HL-60/S4 treated with retinoic acid at 250 ng/mL for 4 days and 3 days (cell line): ENCODE data around the gene TNNC2.
"Not testable (repeated sequence)": the region's sequence is repeated elsewhere in the genome, so short reads cannot be mapped to it uniquely, and the experiment has no call there.

Source experiments
- in situ Hi-C: fragments of 300-500 bp; cut with MboI; formaldehyde crosslinking; loops from 2 replicates; pipeline ENCODE4 v1.7.0; 2022; ENCODE audit warnings: low sequenced_read_pairs

Gene TNNC2

GRCh38 chr20:45848969-45849582 is 22.0 kb upstream of the TNNC2 start:
- in situ Hi-C loops, result no loop called here

GRCh38 chr20:45848421-45848820 is 21.3 kb upstream of the TNNC2 start:
- in situ Hi-C loops, result no loop called here

- in situ Hi-C loops, result no loop called here
Observed at GRCh38 chr20:45845452-45845851, 18.3 kb upstream of the TNNC2 start.

- in situ Hi-C loops, result no loop called here
Observed at GRCh38 chr20:45843506-45843905, 16.4 kb upstream of the TNNC2 start.

- in situ Hi-C loops, result no loop called here
Observed at GRCh38 chr20:45842169-45842812, 15.2 kb upstream of the TNNC2 start.

DNA sequence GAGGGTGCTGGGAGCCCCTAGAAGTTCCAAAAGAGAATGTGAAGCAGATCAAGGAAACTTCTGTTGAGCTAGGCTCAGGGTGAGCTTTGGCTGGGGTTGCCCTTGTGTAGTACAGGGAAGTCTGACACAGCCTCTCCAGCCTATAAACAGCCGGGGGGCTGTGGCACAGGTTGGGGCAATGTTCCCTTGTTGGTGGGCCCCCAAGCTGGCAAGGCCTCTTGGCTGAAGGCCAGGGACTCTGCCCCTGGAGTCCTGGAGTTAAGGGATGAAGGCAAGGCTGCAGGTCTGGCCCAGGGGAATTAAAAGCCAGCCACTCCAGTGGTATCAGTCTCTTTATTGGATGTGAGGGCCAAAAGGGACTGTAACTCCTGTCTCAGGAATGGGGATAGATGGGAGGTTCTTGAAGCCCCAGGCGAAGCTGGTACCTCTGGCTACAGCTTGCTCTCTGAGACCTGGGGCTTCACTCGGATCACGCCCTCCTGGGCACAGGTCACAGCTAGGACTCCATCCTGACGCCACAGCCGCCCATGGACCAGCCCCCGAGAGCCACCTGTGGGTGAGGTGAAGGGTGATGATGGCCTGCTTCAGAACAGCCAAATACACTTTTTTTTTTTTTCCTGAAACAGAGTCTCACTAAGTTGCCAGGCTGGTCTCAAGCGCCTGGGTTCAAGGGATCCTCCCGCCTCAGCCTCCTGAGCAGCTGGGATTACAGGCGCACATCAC is 14.5 kb upstream of the TNNC2 start:
- in situ Hi-C loops, result no loop called here

GRCh38 chr20:45840700-45841198 is 13.6 kb upstream of the TNNC2 start:
- in situ Hi-C loops, result no loop called here

GRCh38 chr20:45836841-45837240 is 9.7 kb upstream of the TNNC2 start:
- in situ Hi-C loops, result no loop called here

- in situ Hi-C loops, result no loop called here
Observed at GRCh38 chr20:45835825-45836224, 8.7 kb upstream of the TNNC2 start.

DNA sequence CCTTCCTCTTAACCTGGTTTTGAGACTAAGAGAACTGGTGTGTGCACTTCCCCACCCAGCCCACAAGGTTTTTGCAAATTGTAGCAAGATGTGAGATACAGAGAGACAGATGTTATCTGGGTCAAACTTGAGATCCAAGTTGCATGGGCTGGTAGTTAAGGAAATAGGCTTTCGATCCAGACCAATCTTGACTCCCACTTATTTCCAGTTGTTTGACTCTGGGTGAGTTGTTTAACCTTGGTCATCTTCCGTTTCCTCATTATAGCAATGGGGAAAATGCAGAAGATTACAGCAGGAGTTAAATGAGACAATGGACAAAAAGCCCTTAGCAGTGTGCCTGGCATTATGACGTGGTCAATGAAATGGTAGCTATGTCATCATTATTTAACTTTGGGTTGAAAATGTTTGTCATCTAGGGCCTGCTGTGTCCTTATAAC is 8.2 kb upstream of the TNNC2 start:
- in situ Hi-C loops, result no loop called here

- in situ Hi-C loops, result no loop called here
Observed at GRCh38 chr20:45834797-45835161, 7.7 kb upstream of the TNNC2 start.

DNA sequence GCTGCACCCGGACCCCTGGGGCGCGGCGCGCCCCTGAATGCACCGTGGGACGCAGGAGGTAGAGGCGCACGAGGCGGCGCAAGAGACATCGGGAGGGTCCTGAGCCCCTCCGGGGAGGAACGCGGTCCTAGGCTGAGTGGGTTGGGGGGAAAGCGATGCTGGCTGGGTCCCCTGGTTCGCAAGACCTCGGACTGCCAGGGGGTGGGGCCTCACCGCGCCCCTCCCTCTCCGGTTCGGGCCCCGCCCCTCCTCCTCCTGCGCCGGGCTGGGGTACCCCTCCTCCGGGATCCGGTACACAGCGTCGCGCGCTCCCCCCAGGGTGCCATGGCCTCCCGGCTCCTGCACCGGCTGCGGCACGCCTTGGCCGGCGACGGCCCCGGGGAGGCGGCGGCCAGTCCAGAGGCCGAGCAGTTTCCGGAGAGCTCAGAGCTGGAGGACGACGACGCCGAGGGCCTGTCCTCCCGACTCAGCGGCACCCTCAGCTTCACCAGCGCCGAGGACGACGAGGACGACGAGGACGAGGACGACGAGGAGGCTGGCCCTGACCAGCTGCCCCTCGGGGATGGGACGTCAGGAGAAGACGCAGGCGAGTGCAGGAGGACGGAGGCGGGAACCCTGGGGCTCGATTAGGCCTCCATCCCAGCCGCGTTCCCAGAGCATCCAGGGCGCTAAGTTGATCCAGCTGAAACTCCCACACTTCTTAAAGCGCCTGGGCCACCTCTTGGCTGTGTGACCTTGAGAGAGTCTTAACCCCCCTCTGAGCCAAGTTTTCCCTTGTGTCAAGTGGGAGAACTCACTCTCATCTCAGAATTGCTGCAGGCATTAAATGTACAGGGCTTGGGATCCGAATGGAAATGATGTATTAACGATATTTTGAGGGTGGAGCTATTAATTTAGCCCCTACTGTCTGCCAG is 7.0 kb upstream of the TNNC2 start:
- in situ Hi-C loops, result no loop called here

GRCh38 chr20:45833030-45833882 is 6.1 kb upstream of the TNNC2 start, which contains the start of gene SNX21:
Gene SNX21, plus strand, starts transcription at chr20:45833799. Its CDS starts 121 bp downstream, at chr20:45833920.
- in situ Hi-C loops, result no loop called here

DNA sequence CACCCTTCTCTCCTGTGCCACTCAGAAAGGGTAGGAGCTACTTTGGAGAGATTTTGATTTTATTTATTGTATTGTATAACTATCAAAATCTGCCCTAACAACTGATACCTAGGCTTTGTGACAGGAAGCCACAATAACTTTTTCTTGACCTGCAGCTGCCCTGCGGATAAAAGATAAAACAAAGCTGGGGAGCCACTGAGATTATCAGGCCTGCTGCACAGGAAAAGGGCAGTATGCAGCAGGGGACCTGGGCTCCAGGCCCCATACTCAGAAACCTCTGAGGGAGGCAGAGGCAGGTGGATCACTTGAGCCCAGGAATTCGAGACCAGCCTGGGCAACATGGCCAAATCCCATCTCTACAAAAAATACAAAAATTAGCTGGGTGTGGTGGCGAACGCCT is 5.5 kb upstream of the TNNC2 start:
- in situ Hi-C loops, result no loop called here

GRCh38 chr20:45829673-45830106 is 2.6 kb upstream of the TNNC2 start:
- in situ Hi-C loops, result not testable (repeated sequence)

DNA sequence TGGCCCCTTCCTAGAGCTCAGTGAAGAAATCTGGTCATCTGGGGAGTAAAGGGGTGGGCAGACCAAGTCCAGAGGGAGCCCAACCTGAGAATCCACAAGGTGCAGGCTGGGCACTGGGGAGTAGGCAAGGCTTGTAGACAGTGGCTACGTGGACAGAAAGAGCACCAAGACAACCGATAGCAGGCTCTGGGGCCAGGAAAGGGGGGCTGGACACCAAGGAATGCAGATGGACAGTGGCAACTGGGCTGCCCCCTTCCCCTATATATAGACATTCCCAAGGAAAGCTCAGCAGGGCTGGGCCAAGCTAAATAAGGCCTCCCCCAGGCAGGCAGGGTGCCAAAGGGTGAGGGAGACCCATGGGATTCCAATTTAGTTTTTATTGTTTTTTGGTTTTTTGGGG is 1.5 kb upstream of the TNNC2 start:
- in situ Hi-C loops, result no loop called here

DNA sequence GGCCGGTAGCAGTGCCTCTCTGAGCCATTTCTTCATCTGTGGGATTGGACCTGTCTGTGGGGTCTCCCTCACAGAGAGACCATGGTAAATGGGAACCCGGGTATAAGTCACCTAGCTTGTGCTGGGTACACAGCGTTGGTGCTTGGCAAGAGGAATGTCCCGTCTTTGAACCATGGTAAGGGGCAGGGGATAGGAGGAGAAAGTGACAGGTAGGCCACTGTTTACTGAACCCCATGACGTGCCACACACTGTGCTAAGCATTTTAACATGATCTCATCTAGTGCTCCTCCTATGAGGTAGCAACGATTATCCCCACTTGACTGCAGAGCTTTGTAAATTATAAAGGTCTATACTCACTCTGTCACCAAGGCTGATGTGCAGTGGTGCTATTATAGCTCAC is 600 bp upstream of the TNNC2 start:
- in situ Hi-C loops, result no loop called here

DNA sequence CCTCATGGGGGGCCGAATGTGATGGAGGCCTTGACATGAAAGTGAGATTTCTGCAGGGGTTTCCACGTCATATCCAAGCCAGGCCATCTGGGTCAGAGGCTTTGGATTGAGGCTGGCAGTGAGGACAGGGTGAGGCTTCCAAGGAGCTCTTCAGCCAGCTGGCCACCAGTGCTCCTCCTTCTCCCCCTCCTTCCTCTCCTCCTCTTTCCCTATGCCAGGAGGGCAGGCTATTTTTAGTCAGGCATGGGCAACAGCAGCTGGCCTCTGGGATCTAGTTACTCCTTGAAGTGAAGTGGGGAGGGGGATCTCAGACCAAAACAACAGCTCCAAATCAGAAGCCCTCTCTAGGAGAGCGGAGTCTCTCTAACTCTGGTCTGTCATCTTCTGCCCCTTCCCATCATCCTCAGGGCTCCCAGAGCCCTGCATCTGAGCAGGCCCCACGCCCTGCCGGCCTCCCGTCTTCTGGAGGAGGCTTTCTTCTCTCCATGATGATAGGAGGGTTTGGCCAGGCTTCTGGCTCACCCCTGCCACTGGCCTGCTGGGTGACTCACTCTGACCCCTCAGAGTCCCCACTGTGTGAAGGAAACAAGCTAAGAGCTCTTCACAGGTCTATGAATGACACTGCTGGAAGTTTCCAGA is 612 bp downstream of the TNNC2 start:
- in situ Hi-C loops, result no loop called here
